Type B pancreatic cell (in vitro differentiated cells): Measurements from ENCODE around the gene ACER1. TPM values are rescaled to one million over a fixed set of nuclear protein-coding genes. Genes with fewer than 3 reads are reported as not detected.

Experiments
- DNase-seq: peaks from one replicate; pipeline ENCODE4 v3.0.0; 2021; ENCODE audit warnings: mixed read lengths; ENCODE audit not compliant: unreplicated experiment; ENCODE audit errors: extremely low spot score
- H3K27ac Mint-ChIP-seq: 2 replicates; pipeline ENCODE4 v1.8.0; 2021; ENCODE audit warnings: mild to moderate bottlenecking, mixed read lengths
- H3K27me3 Mint-ChIP-seq: 2 replicates; pipeline ENCODE4 v1.8.0; 2021; ENCODE audit warnings: mixed read lengths
- H3K36me3 Mint-ChIP-seq: 2 replicates; pipeline ENCODE4 v1.8.0; 2021; ENCODE audit warnings: mixed read lengths
- H3K4me1 Mint-ChIP-seq: one replicate; pipeline ENCODE4 v1.8.0; 2021; ENCODE audit warnings: mixed read lengths; ENCODE audit not compliant: unreplicated experiment
- H3K4me3 Mint-ChIP-seq: 2 replicates; pipeline ENCODE4 v1.8.0; 2021; ENCODE audit warnings: mild to moderate bottlenecking, mixed read lengths
- H3K9me3 Mint-ChIP-seq: 2 replicates; pipeline ENCODE4 v1.8.0; 2021; ENCODE audit warnings: mixed read lengths
- total RNA-seq: library from RNA; stranded (reverse); gene quantifications from 2 replicates; pipeline ENCODE4 v1.2.1, GENCODE V29; 2021; ENCODE audit warnings: low replicate concordance
- TF ChIP-seq, protein P1 (sequence below): fragments of 200-600 bp; sonication (generic); conservative IDR thresholded peaks from 2 replicates; pipeline ENCODE4 v1.5.0; 2021; ENCODE audit warnings: antibody characterized with exemption, mild to moderate bottlenecking

The ACER1 gene
- total RNA-seq, 1 donor from 2014 or later: not detected

DNA sequence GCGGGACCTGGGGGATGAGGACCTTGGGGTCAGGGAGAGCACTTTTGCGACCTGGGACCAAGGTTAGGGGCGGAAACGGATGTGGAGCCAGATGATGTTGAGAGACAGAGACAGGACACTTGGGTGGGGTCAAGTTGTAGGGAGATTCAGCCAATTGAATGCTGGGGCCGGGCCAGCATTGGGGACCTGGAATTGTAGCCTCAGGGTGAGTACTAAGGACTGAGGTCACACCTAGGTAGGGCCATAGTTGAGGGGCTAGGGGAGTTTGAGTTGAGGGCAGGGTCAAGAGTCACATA is 40.3 kb upstream of the ACER1 start:
- no peak for DNase-seq
- H3K4me1 Mint-ChIP-seq: peaks cover 9% of the 10 kb centered on the region
- peak overlapping the region; percentile 97 for H3K27ac Mint-ChIP-seq
- no peaks in the 10 kb centered on the region for H3K9me3 Mint-ChIP-seq
- peak overlapping the region; percentile 91 for H3K4me3 Mint-ChIP-seq
- no peaks in the 10 kb centered on the region for H3K27me3 Mint-ChIP-seq
- H3K36me3 Mint-ChIP-seq: peaks cover 9% of the 10 kb centered on the region
- TF ChIP-seq, protein P1, sequence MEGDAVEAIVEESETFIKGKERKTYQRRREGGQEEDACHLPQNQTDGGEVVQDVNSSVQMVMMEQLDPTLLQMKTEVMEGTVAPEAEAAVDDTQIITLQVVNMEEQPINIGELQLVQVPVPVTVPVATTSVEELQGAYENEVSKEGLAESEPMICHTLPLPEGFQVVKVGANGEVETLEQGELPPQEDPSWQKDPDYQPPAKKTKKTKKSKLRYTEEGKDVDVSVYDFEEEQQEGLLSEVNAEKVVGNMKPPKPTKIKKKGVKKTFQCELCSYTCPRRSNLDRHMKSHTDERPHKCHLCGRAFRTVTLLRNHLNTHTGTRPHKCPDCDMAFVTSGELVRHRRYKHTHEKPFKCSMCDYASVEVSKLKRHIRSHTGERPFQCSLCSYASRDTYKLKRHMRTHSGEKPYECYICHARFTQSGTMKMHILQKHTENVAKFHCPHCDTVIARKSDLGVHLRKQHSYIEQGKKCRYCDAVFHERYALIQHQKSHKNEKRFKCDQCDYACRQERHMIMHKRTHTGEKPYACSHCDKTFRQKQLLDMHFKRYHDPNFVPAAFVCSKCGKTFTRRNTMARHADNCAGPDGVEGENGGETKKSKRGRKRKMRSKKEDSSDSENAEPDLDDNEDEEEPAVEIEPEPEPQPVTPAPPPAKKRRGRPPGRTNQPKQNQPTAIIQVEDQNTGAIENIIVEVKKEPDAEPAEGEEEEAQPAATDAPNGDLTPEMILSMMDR: no peak

DNA sequence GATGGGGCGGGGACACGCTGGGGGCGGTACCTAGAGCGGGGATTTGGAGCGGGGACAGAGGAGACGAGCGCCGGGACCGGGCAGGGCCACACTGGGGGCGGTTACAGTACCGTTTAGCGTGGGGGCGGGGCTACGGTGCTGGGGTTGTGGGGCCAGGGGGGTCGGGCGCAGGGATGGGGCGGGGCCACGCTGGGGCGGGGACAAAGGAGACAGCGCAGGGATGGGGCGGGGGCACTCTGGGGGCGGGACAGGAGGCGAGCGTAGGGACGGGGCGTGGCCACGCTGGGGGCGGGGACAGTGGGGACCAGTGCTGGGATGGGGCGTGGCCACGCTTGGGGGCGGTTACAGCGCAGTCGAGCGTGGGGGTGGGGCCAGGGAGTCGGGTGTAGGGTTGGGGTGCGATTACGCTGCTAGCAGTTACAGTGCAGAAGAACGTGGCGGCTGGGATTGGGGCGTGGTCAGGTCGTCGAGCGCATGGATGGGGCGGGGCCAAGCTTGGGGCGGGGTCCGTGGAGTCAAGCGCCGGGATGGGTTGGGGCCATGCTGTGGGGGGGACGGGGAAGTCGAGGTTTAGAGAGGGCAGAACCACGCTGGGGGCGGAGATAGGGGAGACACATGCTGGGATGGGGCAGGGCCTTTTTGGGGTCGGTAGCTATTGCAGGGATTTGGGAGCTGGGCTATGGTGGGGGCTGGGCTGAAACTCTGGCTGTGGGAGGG is 39.8 kb upstream of the ACER1 start:
- Mint-ChIP-seq H3K27me3 (no peaks in the 10 kb centered on the region), H3K9me3 (no peaks in the 10 kb centered on the region), H3K4me1 (peaks cover 9% of the 10 kb centered on the region), H3K4me3 (peak overlapping the region; percentile 91), H3K36me3 (peaks cover 4% of the 10 kb centered on the region), H3K27ac (peak overlapping the region; percentile 97)
- TF ChIP-seq, protein P1: no peak
- DNase-seq: peak; percentile 99

DNA sequence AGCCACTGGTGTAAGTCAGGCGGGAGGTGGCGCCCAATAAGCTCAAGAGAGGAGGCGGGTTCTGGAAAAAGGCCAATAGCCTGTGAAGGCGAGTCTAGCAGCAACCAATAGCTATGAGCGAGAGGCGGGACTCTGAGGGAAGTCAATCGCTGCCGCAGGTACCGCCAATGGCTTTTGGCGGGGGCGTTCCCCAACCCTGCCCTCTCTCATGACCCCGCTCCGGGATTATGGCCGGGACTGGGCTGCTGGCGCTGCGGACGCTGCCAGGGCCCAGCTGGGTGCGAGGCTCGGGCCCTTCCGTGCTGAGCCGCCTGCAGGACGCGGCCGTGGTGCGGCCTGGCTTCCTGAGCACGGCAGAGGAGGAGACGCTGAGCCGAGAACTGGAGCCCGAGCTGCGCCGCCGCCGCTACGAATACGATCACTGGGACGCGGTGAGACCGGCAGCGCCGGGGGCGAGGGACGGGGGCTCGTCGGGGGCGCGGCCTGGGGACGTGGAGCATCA is 39.2 kb upstream of the ACER1 start, which contains the start of gene ALKBH7:
ALKBH7 (plus strand) TSS at position 201 of the 502 bp plus-strand sequence; CDS start at position 228, 27 bp downstream.
- peak within 1 kb of the TSS; percentile 97 for H3K27ac Mint-ChIP-seq
- TF ChIP-seq, protein P1: no peak
- peak; percentile 95 for DNase-seq
- peaks cover 9% of the 10 kb centered on the region for H3K4me1 Mint-ChIP-seq
- peaks cover 4% of the 10 kb centered on the region for H3K36me3 Mint-ChIP-seq
- no peaks in the 10 kb centered on the region for H3K9me3 Mint-ChIP-seq
- peak within 1 kb of the TSS; percentile 91 for H3K4me3 Mint-ChIP-seq
- H3K27me3 Mint-ChIP-seq: no peaks in the 10 kb centered on the region

DNA sequence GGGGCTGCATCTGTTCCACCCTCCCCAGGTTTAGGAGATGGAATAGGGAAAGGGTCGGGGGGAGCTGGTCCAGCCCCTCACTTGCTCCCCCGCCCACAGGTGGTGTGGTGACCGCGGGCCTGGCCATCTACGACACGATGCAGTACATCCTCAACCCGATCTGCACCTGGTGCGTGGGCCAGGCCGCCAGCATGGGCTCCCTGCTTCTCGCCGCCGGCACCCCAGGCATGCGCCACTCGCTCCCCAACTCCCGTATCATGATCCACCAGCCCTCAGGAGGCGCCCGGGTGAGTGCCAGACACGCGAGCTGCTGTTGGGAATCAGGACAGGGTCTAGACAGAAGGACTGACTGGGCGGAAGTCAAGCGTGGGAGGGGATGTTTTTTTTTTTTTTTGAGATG is 30.9 kb upstream of the ACER1 start:
- TF ChIP-seq, protein P1: no peak
- no peak overlapping the region for H3K4me3 Mint-ChIP-seq
- H3K27ac Mint-ChIP-seq: no peak overlapping the region
- no peaks in the 10 kb centered on the region for H3K9me3 Mint-ChIP-seq
- no peak for DNase-seq
- no peaks in the 10 kb centered on the region for H3K27me3 Mint-ChIP-seq
- no peaks in the 10 kb centered on the region for H3K4me1 Mint-ChIP-seq
- H3K36me3 Mint-ChIP-seq: no peaks in the 10 kb centered on the region

DNA sequence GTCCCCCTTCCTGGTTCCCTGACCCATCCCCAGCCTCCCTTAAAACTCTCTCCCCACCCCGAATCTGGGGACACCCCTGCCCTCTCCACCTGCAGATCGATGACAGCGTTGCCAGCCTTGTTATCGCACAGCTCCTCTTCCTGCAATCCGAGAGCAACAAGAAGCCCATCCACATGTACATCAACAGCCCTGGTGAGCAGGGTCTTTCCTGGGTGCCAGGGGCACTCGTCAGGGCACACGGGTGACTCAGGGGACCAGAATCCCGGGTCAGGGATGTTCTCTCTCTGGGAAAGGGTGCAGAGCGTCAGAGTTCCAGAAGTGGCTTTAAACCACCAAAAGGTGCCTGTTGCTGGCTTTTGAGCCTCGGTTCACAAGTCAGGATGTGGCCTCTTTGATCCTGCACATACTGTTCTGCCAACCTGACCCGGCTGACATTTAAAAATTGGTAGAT is 29.0 kb upstream of the ACER1 start:
- Mint-ChIP-seq H3K9me3 (no peaks in the 10 kb centered on the region), H3K27ac (peak overlapping the region; percentile 73), H3K36me3 (no peaks in the 10 kb centered on the region), H3K4me1 (no peaks in the 10 kb centered on the region), H3K27me3 (no peaks in the 10 kb centered on the region), H3K4me3 (peak overlapping the region; percentile 90)
- TF ChIP-seq, protein P1: no peak
- DNase-seq: no peak
